Adrenal gland (tissue), 12 donors: ENCODE results near the gene RDH12. TPM values are rescaled to one million over a fixed set of nuclear protein-coding genes. Genes with fewer than 3 reads are reported as not detected.
A peak's percentile ranks its signal among the peaks of the same experiment; 100 is the strongest.

Experiments
- DNase-seq, 7 donors: peaks; one replicate each; pipeline ENCODE4 v3.0.0-alpha.2; 2019 to 2020
- H3K27ac ChIP-seq, 5 donors: fragments of 200-600 bp; sonication (generic) in 4 of 5; 1 replicate in 3 of 5; 2 replicates in 2 of 5; pipeline versions ENCODE4 v1.5.1 to v1.8.0; 2016 to 2020; ENCODE audit warnings: mild to moderate bottlenecking in 1 of 5
- H3K27me3 ChIP-seq: fragments of 200-600 bp; 2 replicates; pipeline ENCODE4 v1.8.0; 2021
- H3K36me3 ChIP-seq, 2 donors: fragments of 200-600 bp; replicated peaks in 1 of 2; 1 replicate in 1 of 2; 2 replicates in 1 of 2; pipeline versions ENCODE4 v1.5.1 to v1.8.0; 2018 to 2022
- H3K4me1 ChIP-seq, 2 donors: fragments of 200-600 bp; replicated peaks in 1 of 2; 1 replicate in 1 of 2; 2 replicates in 1 of 2; pipeline versions ENCODE4 v1.5.1 to v1.8.0; 2018 to 2021
- H3K4me3 ChIP-seq, 4 donors: fragments of 200-600 bp; sonication (generic) in 3 of 4; one replicate each; pipeline ENCODE4 v1.5.1; 2016 to 2018
- H3K9me3 ChIP-seq, 3 donors: fragments of 200-600 bp; sonication (generic) in 1 of 3; replicated peaks in 1 of 3; 1 replicate in 2 of 3; 2 replicates in 1 of 3; pipeline versions ENCODE4 v1.5.1 to v1.8.0; 2016 to 2021
- CTCF ChIP-seq, 6 experiments: fragments of 450-650 bp in 4 of 6; fragments of 200-600 bp in 2 of 6; sonication (generic) in 1 of 6; IDR thresholded peaks; 1 replicate in 5 of 6; 2 replicates in 1 of 6; pipeline versions ENCODE4 v1.5.1 to v1.8.0; 2016 to 2021; ENCODE audit warnings: antibody characterized with exemption in 6 of 6, mild to moderate bottlenecking in 2 of 6, moderate library complexity in 1 of 6
- POLR2A ChIP-seq, 2 donors: fragments of 450-650 bp; IDR thresholded peaks; one replicate each; pipeline ENCODE4 v1.6.1; 2017; ENCODE audit warnings: antibody characterized with exemption in 2 of 2, mild to moderate bottlenecking in 2 of 2, moderate library complexity in 1 of 2
- WGBS, 4 donors: extraction: QIAGEN DNeasy Blood & Tissue Kit in 2 of 4; methylation state at CpG; one replicate each; pipeline versions ENCODE4 v1.1.5 to v1.1.7; 2013 to 2017; 5-methylcytosine and 5-hydroxymethylcytosine counted together
- intact Hi-C, 2 donors: fragments of 100-400 bp; cut with DNase I; formaldehyde crosslinking; loops; one replicate each; pipeline versions ENCODE4 v1.14.1 to v1.15.0; 2022 to 2023
- polyA plus RNA-seq, 3 donors: library from polyadenylated mRNA; stranded (reverse); fragments of 200-250 nt in 2 of 3; fragments of 350-450 nt in 1 of 3; fragmentation: Illumina TruSeq in 1 of 3; extraction: RNeasy Lipid Tissue Mini Kit (QIAGEN cat#74804) in 1 of 3; gene quantifications; one replicate each; pipeline ENCODE4 v1.2.3, GENCODE V29; 2013 to 2014
- total RNA-seq, 9 donors: library from RNA; depleted of rRNA in 4 of 9; stranded (reverse); fragments of >200 nt in 4 of 9; fragments of 120-200 nt in 1 of 9; fragmentation: NEBNext Ultra II Directional in 1 of 9; extraction: Animal tissue kit (Norgen Biotek cat#: 25700) in 1 of 9; gene quantifications; one replicate each; pipeline versions ENCODE4 v1.1.0 to v1.2.4, GENCODE V29; 2013 to 2023
- donor health status: healthy with polysubstance abuse.
- donor health status: Bipolar disorder and iron deficiency.
- donor health status: DM: yes; HTN: yes; CAD: no.
- donor health status: DM: no; HTN: no; CAD: no.
- donor health status: DM: no; HTN: no; CAD: no.
- donor health status: DM: yes; HTN: yes; CAD: no.

The RDH12 gene
- total and polyA plus RNA-seq, 12 donors = 1.0 to 192 (median 2.5) TPM

GRCh38 chr14:67694791-67695393, 6.8 kb upstream of the RDH12 start:
- Histone ChIP-seq H3K4me1 (peaks cover 5 to 18% of the 10 kb centered on the region in 2 donors), H3K9me3 (no peaks in the 10 kb centered on the region), H3K27ac (peak overlapping the region; percentile 61 to 94 (median 89)), H3K4me3 (peak overlapping the region in 3 of 4 donors; percentile 48 to 74 (median 58)), H3K27me3 (no peaks in the 10 kb centered on the region), H3K36me3 (peaks cover 0 to 25% of the 10 kb centered on the region in 2 donors)
- intact Hi-C loops = loop anchor here in 1 of 2 donors (10.0 kb wide), 1 partner anchor 80 kb away; the partner anchor contains the start of gene ARG2
- peak; percentile 84 to 97 (median 94) for DNase-seq
- 1 to 2% (median 1%) methylated on average over 16 to 21 of the region's 21 CpGs for WGBS, 4 donors
- peak in 1 of 2 donors; percentile 74 for TF ChIP-seq POLR2A (IDR thresholded peaks at IDR 0.05)
- TF ChIP-seq CTCF (IDR thresholded peaks at IDR 0.05) = no peak

- no peaks in the 10 kb centered on the region for H3K27me3 ChIP-seq
- peak; percentile 88 to 96 (median 92) for DNase-seq
- peak within 1 kb of the TSS; percentile 61 to 94 (median 89) for H3K27ac ChIP-seq
- 0 to 1% (median 1%) methylated on average over 23 to 25 of the region's 25 CpGs for WGBS, 4 donors
- H3K9me3 ChIP-seq = no peaks in the 10 kb centered on the region
- H3K4me3 ChIP-seq = peak within 1 kb of the TSS in 3 of 4 donors; percentile 48 to 74 (median 58)
- intact Hi-C loops = loop anchor here in 1 of 2 donors (10.0 kb wide), 1 partner anchor 81 kb away; the partner anchor contains the start of gene ARG2
- TF ChIP-seq CTCF (IDR thresholded peaks at IDR 0.05) (no peak), POLR2A (IDR thresholded peaks at IDR 0.05) (peak; percentile 88 to 95)
- peaks cover 0 to 20% of the 10 kb centered on the region in 2 donors for H3K36me3 ChIP-seq
- peaks cover 5 to 18% of the 10 kb centered on the region in 2 donors for H3K4me1 ChIP-seq
Measured at GRCh38 chr14:67695394-67695949, 6.2 kb upstream of the RDH12 start, which contains the start of gene RDH11. Gene RDH11 (minus strand): TSS chr14:67695764. CDS start chr14:67695703, 61 bp downstream.

DNA sequence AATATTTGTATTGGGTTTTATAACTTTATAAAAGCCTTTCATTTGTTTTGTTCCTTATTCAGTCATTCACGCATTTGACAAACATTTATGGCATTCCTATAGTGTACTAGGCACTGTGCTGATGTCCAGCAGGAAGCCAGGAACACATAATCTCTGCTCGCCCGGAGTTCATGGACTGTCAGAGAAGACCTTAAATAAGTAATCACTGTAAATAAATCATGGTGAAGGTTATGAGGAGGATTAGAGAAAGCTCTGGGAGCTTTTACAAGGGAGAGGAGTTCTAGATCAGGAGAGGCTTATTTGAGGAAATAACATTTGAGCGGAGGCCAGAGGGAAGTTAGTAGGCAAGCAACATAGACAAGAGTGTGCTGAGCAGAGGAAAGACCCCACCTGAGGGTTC, 4.7 kb upstream of the RDH12 start:
- Histone ChIP-seq H3K27me3 (no peaks in the 10 kb centered on the region), H3K4me1 (peaks cover 5 to 18% of the 10 kb centered on the region in 2 donors), H3K36me3 (peaks cover 0 to 4% of the 10 kb centered on the region in 2 donors), H3K27ac (no peak overlapping the region), H3K4me3 (no peak overlapping the region), H3K9me3 (no peaks in the 10 kb centered on the region)
- no peak for TF ChIP-seq CTCF (IDR thresholded peaks at IDR 0.05)
- no peak for TF ChIP-seq POLR2A (IDR thresholded peaks at IDR 0.05)
- intact Hi-C loops = loop anchor here in 1 of 2 donors (10.0 kb wide), 1 partner anchor 82 kb away; the partner anchor contains the start of gene ARG2
- no peak for DNase-seq
- WGBS, 4 donors = 47 to 74% (median 66%) methylated on average over 4 of the region's 4 CpGs

GRCh38 chr14:67698179-67698578, 3.5 kb upstream of the RDH12 start:
- no peaks in the 10 kb centered on the region for H3K36me3 ChIP-seq
- intact Hi-C loops = loop anchor here in 1 of 2 donors (10.0 kb wide), 1 partner anchor 83 kb away; the partner anchor contains the start of gene ARG2
- no peak for TF ChIP-seq CTCF (IDR thresholded peaks at IDR 0.05)
- TF ChIP-seq POLR2A (IDR thresholded peaks at IDR 0.05) = no peak

More at GRCh38 chr14:67698179-67698578, 3.5 kb upstream of the RDH12 start:
- Histone ChIP-seq H3K27me3 (no peaks in the 10 kb centered on the region), H3K9me3 (no peaks in the 10 kb centered on the region), H3K4me3 (no peak overlapping the region), H3K4me1 (peaks cover 2 to 14% of the 10 kb centered on the region in 2 donors), H3K27ac (no peak overlapping the region)
- DNase-seq = no peak
- 48 to 78% (median 72%) methylated on average over 1 of the region's 1 CpG for WGBS, 4 donors
